CD14-positive monocyte (primary cell): ENCODE data around the gene TCEAL4. TPM values are rescaled to one million over a fixed set of nuclear protein-coding genes. Genes with fewer than 3 reads are reported as not detected.
"Not testable (repeated sequence)": the region's sequence is repeated elsewhere in the genome, so short reads cannot be mapped to it uniquely, and the experiment has no call there.

Experiments
- DNase-seq, 3 donors: peaks; one replicate each; pipeline ENCODE4 v3.0.0-alpha.2; 2011 to 2022
- H2AFZ ChIP-seq: 2 replicates; pipeline ENCODE4 v1.6.0; 2012; ENCODE audit warnings: mild to moderate bottlenecking, low read depth, low read length, inconsistent platforms; ENCODE audit not compliant: insufficient read depth, poor library complexity, severe bottlenecking
- H3K27ac ChIP-seq, 2 donors: 1 replicate in 1 of 2; 2 replicates in 1 of 2; pipeline ENCODE4 v1.5.1; 2012 to 2013; ENCODE audit warnings: low read length in 2 of 2, control low read depth in 1 of 2, inconsistent platforms in 1 of 2, low read depth in 1 of 2, mild to moderate bottlenecking in 1 of 2
- H3K27me3 ChIP-seq, 2 donors: one replicate each; pipeline versions ENCODE4 v1.6.0 to v1.6.1; 2011 to 2013; ENCODE audit warnings: low read length in 2 of 2; ENCODE audit not compliant: control insufficient read depth in 2 of 2, insufficient read depth in 2 of 2
- H3K36me3 ChIP-seq, 2 donors: replicated peaks in 1 of 2; 1 replicate in 1 of 2; 2 replicates in 1 of 2; pipeline versions ENCODE4 v1.5.1 to v1.6.1; 2012 to 2013; ENCODE audit warnings: low read length in 2 of 2, control low read depth in 1 of 2, inconsistent platforms in 1 of 2, mild to moderate bottlenecking in 1 of 2; ENCODE audit not compliant: insufficient read depth in 2 of 2, control insufficient read depth in 1 of 2
- H3K4me1 ChIP-seq, 2 donors: 1 replicate in 1 of 2; 2 replicates in 1 of 2; pipeline versions ENCODE4 v1.5.1 to v1.6.1; 2012 to 2013; ENCODE audit warnings: low read length in 2 of 2, control low read depth in 1 of 2, inconsistent platforms in 1 of 2, mild to moderate bottlenecking in 1 of 2, moderate library complexity in 1 of 2; ENCODE audit not compliant: insufficient read depth in 2 of 2, control insufficient read depth in 1 of 2
- H3K4me2 ChIP-seq: replicated peaks from 2 replicates; pipeline ENCODE3; 2012; ENCODE audit warnings: low read length, moderate library complexity, mild to moderate bottlenecking; ENCODE audit not compliant: poor library complexity, severe bottlenecking; ENCODE audit errors: extremely low read depth
- H3K4me3 ChIP-seq, 3 experiments: fragments of 200-600 bp in 1 of 3; sonication (generic) in 1 of 3; replicated peaks in 1 of 3; 1 replicate in 2 of 3; 2 replicates in 1 of 3; pipeline ENCODE4 v1.5.1; 2011 to 2013; ENCODE audit warnings: low read length in 3 of 3, mild to moderate bottlenecking in 3 of 3, control low read depth in 2 of 3, low read depth in 2 of 3, inconsistent platforms in 1 of 3, moderate library complexity in 1 of 3
- H3K79me2 ChIP-seq: 2 replicates; pipeline ENCODE4 v1.6.0; 2012; ENCODE audit warnings: mild to moderate bottlenecking, control low read depth, inconsistent platforms, low read length, moderate library complexity; ENCODE audit not compliant: insufficient read depth
- H3K9ac ChIP-seq: 2 replicates; pipeline ENCODE4 v1.6.0; 2017; ENCODE audit warnings: low read length, mild to moderate bottlenecking; ENCODE audit not compliant: insufficient read depth, poor library complexity, severe bottlenecking
- H3K9me3 ChIP-seq, 2 donors: replicated peaks in 1 of 2; 1 replicate in 1 of 2; 2 replicates in 1 of 2; pipeline versions ENCODE4 v1.5.1 to v1.6.1; 2012 to 2013; ENCODE audit warnings: low read length in 2 of 2, control low read depth in 1 of 2; ENCODE audit not compliant: control insufficient read depth in 1 of 2, insufficient read depth in 1 of 2
- H4K20me1 ChIP-seq: 2 replicates; pipeline ENCODE4 v1.6.0; 2012; ENCODE audit warnings: mild to moderate bottlenecking, low read length, control low read depth, moderate library complexity; ENCODE audit not compliant: insufficient read depth
- H3K27ac Mint-ChIP-seq, 7 donors: one replicate each; pipeline ENCODE4 v1.8.0; 2020; ENCODE audit warnings: mild to moderate bottlenecking in 7 of 7, mixed read lengths in 7 of 7, moderate library complexity in 6 of 7, inconsistent platforms in 2 of 7
- H3K27me3 Mint-ChIP-seq, 3 donors: one replicate each; pipeline ENCODE4 v1.8.0; 2021 to 2022; ENCODE audit warnings: low read depth in 3 of 3, mild to moderate bottlenecking in 3 of 3, mixed read lengths in 3 of 3, moderate library complexity in 3 of 3, inconsistent platforms in 1 of 3
- H3K36me3 Mint-ChIP-seq, 2 donors: one replicate each; pipeline ENCODE4 v1.8.0; 2020; ENCODE audit warnings: mixed read lengths in 2 of 2, inconsistent platforms in 1 of 2, mild to moderate bottlenecking in 1 of 2
- H3K4me1 Mint-ChIP-seq: one replicate; pipeline ENCODE4 v1.8.0; 2020; ENCODE audit warnings: mild to moderate bottlenecking, mixed read lengths
- H3K4me3 Mint-ChIP-seq, 2 donors: one replicate each; pipeline ENCODE4 v1.8.0; 2020; ENCODE audit warnings: mild to moderate bottlenecking in 2 of 2, mixed read lengths in 2 of 2, moderate library complexity in 1 of 2
- H3K9me3 Mint-ChIP-seq, 7 donors: one replicate each; pipeline ENCODE4 v1.8.0; 2020 to 2022; ENCODE audit warnings: mixed read lengths in 7 of 7, mild to moderate bottlenecking in 6 of 7, moderate library complexity in 6 of 7, inconsistent platforms in 2 of 7
- CTCF ChIP-seq: fragments of 200-600 bp; IDR thresholded peaks from one replicate; pipeline ENCODE4 v1.8.0; 2022; ENCODE audit warnings: antibody characterized with exemption, mild to moderate bottlenecking
- WGBS: methylation state at CpG from one replicate; pipeline ENCODE4 v1.1.5; 2013; ENCODE audit warnings: missing lambda C conversion rate; ENCODE audit not compliant: insufficient coverage; 5-methylcytosine and 5-hydroxymethylcytosine counted together
- intact Hi-C, 2 donors: fragments of 100-400 bp; cut with micrococcal nuclease; formaldehyde crosslinking; loops; one replicate each; pipeline versions ENCODE4 v1.15.0 to v1.15.1; 2023
- polyA plus RNA-seq, 3 donors: library from polyadenylated mRNA; depleted of rRNA in 1 of 3; unstranded in 2 of 3; stranded (reverse) in 1 of 3; fragments of 300-500 nt in 2 of 3; fragments of >200 nt in 1 of 3; fragmentation: Illumina TruSeq in 2 of 3; gene quantifications; 1 replicate in 2 of 3; 2 replicates in 1 of 3; pipeline ENCODE4 v1.2.3, GENCODE V29; 2012 to 2021

TCEAL4 gene
- polyA plus RNA-seq, 3 donors: 3.0 to 10.7 (median 8.5) TPM

- H3K4me3 Mint-ChIP-seq: peak overlapping the region in 1 of 2 donors; percentile 95
- intact Hi-C loops: no loop called here
Measured at GRCh38 chrX:103586659-103587058, 1.3 kb downstream of the TCEAL4 start.

DNA sequence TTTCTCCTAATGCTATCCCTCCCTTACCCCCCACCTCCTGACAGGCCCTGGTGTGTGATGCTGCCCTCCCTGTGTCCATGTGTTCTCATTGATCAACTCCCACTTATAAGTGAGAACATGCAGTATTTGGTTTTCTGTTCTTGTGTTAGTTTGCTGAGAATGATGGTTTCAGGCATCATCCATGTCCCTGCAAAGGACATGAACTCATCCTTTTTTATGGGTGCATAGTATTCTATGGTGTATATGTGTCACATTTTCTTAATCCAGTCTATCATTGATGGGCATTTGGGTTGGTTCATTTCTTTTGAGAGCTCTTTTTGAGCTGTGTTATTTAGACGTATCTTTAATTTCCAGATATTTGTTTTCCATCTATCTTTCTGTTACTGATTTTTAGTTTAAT lies 7.0 kb downstream of the TCEAL4 start:
- H3K4me3 Mint-ChIP-seq, H3K4me1 Mint-ChIP-seq, intact Hi-C loops, H3K9me3 Mint-ChIP-seq, H3K27me3 ChIP-seq, H3K36me3 Mint-ChIP-seq, H3K79me2 ChIP-seq, H4K20me1 ChIP-seq, H3K27ac Mint-ChIP-seq, DNase-seq, H3K27ac ChIP-seq, H2AFZ ChIP-seq, H3K4me2 ChIP-seq, H3K4me1 ChIP-seq, H3K27me3 Mint-ChIP-seq, H3K36me3 ChIP-seq, H3K9me3 ChIP-seq, H3K4me3 ChIP-seq, H3K9ac ChIP-seq: not testable (repeated sequence)
- WGBS: no CpG with 5 or more reads among the region's 1 CpG

More at GRCh38 chrX:103586659-103587058, 1.3 kb downstream of the TCEAL4 start:
- H4K20me1 ChIP-seq: no peaks in the 10 kb centered on the region
- H3K36me3 Mint-ChIP-seq: no peaks in the 10 kb centered on the region
- DNase-seq: no peak
- H3K9me3 Mint-ChIP-seq: peaks cover 0 to 4% (median 0%) of the 10 kb centered on the region in 7 donors
- peaks cover 8% of the 10 kb centered on the region for H3K4me1 Mint-ChIP-seq
- no peaks in the 10 kb centered on the region for H3K27me3 ChIP-seq
- H3K4me2 ChIP-seq: no peak overlapping the region
- no peak overlapping the region for H3K27ac ChIP-seq
- H3K27me3 Mint-ChIP-seq: no peaks in the 10 kb centered on the region
- H3K4me1 ChIP-seq: peaks cover 5 to 6% of the 10 kb centered on the region in 2 donors
- no peaks in the 10 kb centered on the region for H3K36me3 ChIP-seq
- TF ChIP-seq CTCF: no peak
- H3K9me3 ChIP-seq: no peaks in the 10 kb centered on the region
- H3K79me2 ChIP-seq: no peaks in the 10 kb centered on the region
- WGBS: 86% methylated on average over 3 of the region's 4 CpGs
- peak overlapping the region in 1 of 3 experiments; percentile 76 for H3K4me3 ChIP-seq
- no peak overlapping the region for H3K27ac Mint-ChIP-seq
- H3K9ac ChIP-seq: no peak overlapping the region
- no peak overlapping the region for H2AFZ ChIP-seq

DNA sequence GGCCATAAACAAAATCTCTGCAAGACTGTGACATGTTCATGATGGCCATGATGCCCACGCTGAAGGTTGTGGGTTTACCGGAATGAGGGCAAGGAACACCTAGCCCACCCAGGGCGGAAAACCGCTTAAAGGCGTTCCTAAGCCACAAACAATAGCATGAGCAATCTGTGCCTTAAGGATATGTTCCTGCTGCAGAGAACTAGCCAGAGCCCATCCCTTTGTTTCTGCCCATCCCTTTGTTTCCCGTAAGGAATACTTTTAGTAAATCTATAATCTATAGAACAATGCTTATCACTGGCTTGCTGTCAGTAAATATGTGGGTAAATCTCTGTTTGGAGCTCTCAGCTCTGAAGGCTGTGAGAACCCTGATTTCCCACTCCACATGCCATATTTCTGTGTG lies 9.9 kb downstream of the TCEAL4 start:
- H3K27me3 Mint-ChIP-seq, H3K4me1 ChIP-seq, H3K4me1 Mint-ChIP-seq, intact Hi-C loops, H3K79me2 ChIP-seq, H3K27me3 ChIP-seq, H3K9me3 Mint-ChIP-seq, H3K4me3 Mint-ChIP-seq, H3K36me3 Mint-ChIP-seq, DNase-seq, H3K9me3 ChIP-seq, H4K20me1 ChIP-seq, H2AFZ ChIP-seq, H3K9ac ChIP-seq, H3K36me3 ChIP-seq, H3K4me3 ChIP-seq, H3K4me2 ChIP-seq, H3K27ac ChIP-seq: not testable (repeated sequence)
- peak overlapping the region in 1 of 7 donors; percentile 3 for H3K27ac Mint-ChIP-seq
- WGBS: no CpG with 5 or more reads among the region's 6 CpGs
